T-cell (primary cell): Measurements from ENCODE around the gene NPHS1. TPM values are rescaled to one million over a fixed set of nuclear protein-coding genes. Genes with fewer than 3 reads are reported as not detected.

Experiments
- ATAC-seq, 4 experiments: fragments of 200-7000 bp in 3 of 4; fragments of 150-1000 bp in 1 of 4; cut with Tn5 transposase; replicated peaks in 1 of 4; 1 replicate in 3 of 4; 2 replicates in 1 of 4; pipeline ENCODE4 v1.10.0; 2021; ENCODE audit warnings: moderate library complexity in 3 of 4, mild to moderate bottlenecking in 2 of 4, moderate number of reproducible peaks in 1 of 4
- CTCF ChIA-PET, 2 donors: fragments of 300-600 bp; sonication (Branson Sonifier 250); formaldehyde crosslinking; loops; one replicate each; lab custom pipeline; 2022; ENCODE audit warnings: antibody characterized with exemption in 2 of 2; lab: Charles Lee
- POLR2A ChIA-PET, 2 donors: fragments of 300-600 bp; sonication (Branson Sonifier 250); formaldehyde crosslinking; loops; one replicate each; lab custom pipeline; 2022; ENCODE audit warnings: antibody characterized with exemption in 2 of 2; lab: Charles Lee
- DNase-seq, 35 experiments: peaks; one replicate each; pipeline versions ENCODE4 v3.0.0 to v3.0.0-alpha.2; 2013 to 2023
- H3K27ac ChIP-seq: one replicate; pipeline ENCODE4 v1.5.1; 2013; ENCODE audit warnings: low read length
- H3K27me3 ChIP-seq, 2 experiments: replicated peaks in 1 of 2; 1 replicate in 1 of 2; 2 replicates in 1 of 2; pipeline versions ENCODE4 v1.6.1 to v1.7.0; 2013; ENCODE audit warnings: low read length in 1 of 2, mixed read lengths in 1 of 2; ENCODE audit not compliant: control insufficient read depth in 2 of 2, insufficient read depth in 2 of 2; ENCODE audit errors: extremely low read depth in 1 of 2
- H3K36me3 ChIP-seq, 2 donors: 1 replicate in 1 of 2; 2 replicates in 1 of 2; pipeline versions ENCODE4 v1.6.1 to v1.7.0; 2013; ENCODE audit warnings: low read length in 1 of 2; ENCODE audit not compliant: control insufficient read depth in 2 of 2, insufficient read depth in 1 of 2; ENCODE audit errors: extremely low read depth in 1 of 2
- H3K4me1 ChIP-seq, 2 experiments: 1 replicate in 1 of 2; 2 replicates in 1 of 2; pipeline versions ENCODE4 v1.6.1 to v1.7.0; 2013; ENCODE audit warnings: low read length in 2 of 2, mixed read lengths in 1 of 2; ENCODE audit not compliant: insufficient read depth in 2 of 2, control insufficient read depth in 1 of 2; ENCODE audit errors: extremely low read depth in 1 of 2
- H3K4me3 ChIP-seq, 2 donors: 1 replicate in 1 of 2; 2 replicates in 1 of 2; pipeline versions ENCODE4 v1.5.1 to v1.7.0; 2013; ENCODE audit warnings: mild to moderate bottlenecking in 2 of 2, low read length in 1 of 2, moderate library complexity in 1 of 2; ENCODE audit not compliant: control insufficient read depth in 1 of 2; ENCODE audit errors: extremely low read depth in 1 of 2
- H3K9me3 ChIP-seq: 2 replicates; pipeline ENCODE4 v1.7.0; 2013
- H3K27ac Mint-ChIP-seq, 2 donors: one replicate each; pipeline ENCODE4 v1.8.0; 2020 to 2021; ENCODE audit warnings: mild to moderate bottlenecking in 2 of 2, mixed read lengths in 2 of 2
- H3K27me3 Mint-ChIP-seq, 2 donors: one replicate each; pipeline ENCODE4 v1.8.0; 2021 to 2022; ENCODE audit warnings: mixed read lengths in 2 of 2
- H3K36me3 Mint-ChIP-seq: one replicate; pipeline ENCODE4 v1.8.0; 2021; ENCODE audit warnings: mixed read lengths
- H3K4me1 Mint-ChIP-seq, 3 donors: one replicate each; pipeline ENCODE4 v1.8.0; 2020 to 2022; ENCODE audit warnings: mixed read lengths in 3 of 3, mild to moderate bottlenecking in 1 of 3
- H3K4me3 Mint-ChIP-seq, 3 donors: one replicate each; pipeline ENCODE4 v1.8.0; 2020 to 2022; ENCODE audit warnings: mild to moderate bottlenecking in 3 of 3, mixed read lengths in 3 of 3, moderate library complexity in 3 of 3
- H3K9me3 Mint-ChIP-seq, 3 donors: one replicate each; pipeline ENCODE4 v1.8.0; 2020 to 2022; ENCODE audit warnings: mixed read lengths in 3 of 3
- WGBS: methylation state at CpG from one replicate; pipeline ENCODE4 v1.1.5; 2013; ENCODE audit warnings: missing lambda C conversion rate; ENCODE audit not compliant: insufficient coverage; 5-methylcytosine and 5-hydroxymethylcytosine counted together
- total RNA-seq, 35 experiments: library from RNA in 6 of 35; stranded (reverse) in 6 of 35; fragments of 120-200 nt in 1 of 35; gene quantifications; one replicate each; pipeline versions ENCODE4 v1.2.1 to v1.2.4 and lab custom pipeline; 2013 to 2026

Gene NPHS1
- total RNA-seq, 5 donors from 2014 or later (not counting 1 experiment from before 2014, with no cell fraction given), result 0.06 to 0.33 TPM; not detected in 3

DNA sequence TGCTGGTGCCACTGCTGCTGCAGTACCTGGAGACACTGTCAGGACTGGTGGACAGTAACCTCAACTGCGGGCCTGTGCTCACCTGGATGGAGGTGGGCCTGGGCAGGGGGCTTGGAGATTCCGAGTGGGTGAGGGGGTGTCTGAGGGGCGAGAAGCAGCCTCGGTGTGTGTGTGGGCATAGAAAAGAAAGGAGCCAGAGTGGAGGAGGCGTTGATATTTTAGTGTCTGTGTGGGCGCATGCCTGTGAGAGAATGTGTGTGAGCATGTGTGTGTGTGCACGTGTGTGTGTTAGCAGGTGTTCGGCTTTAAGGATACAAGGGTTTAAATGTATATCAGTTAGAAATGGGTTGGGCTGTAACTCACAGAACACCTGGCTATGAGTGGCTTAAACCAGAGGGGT, 73.3 kb downstream of the NPHS1 start:
- H3K36me3 ChIP-seq, result peaks cover 0 to 3% of the 10 kb centered on the region in 2 donors
- peaks cover 4 to 19% of the 10 kb centered on the region in 2 experiments for H3K4me1 ChIP-seq
- no peaks in the 10 kb centered on the region for H3K9me3 Mint-ChIP-seq
- no peak overlapping the region for H3K27ac ChIP-seq
- no peak for ATAC-seq
- H3K27me3 Mint-ChIP-seq, result no peaks in the 10 kb centered on the region
- DNase-seq, result no peak
- H3K4me1 Mint-ChIP-seq, result peaks cover 6 to 20% (median 20%) of the 10 kb centered on the region in 3 donors
- H3K9me3 ChIP-seq, result no peaks in the 10 kb centered on the region
- 83% methylated on average over 8 of the region's 8 CpGs for WGBS
- H3K27me3 ChIP-seq, result no peaks in the 10 kb centered on the region
- no peak overlapping the region for H3K27ac Mint-ChIP-seq
- no peak overlapping the region for H3K4me3 Mint-ChIP-seq
- POLR2A ChIA-PET, result no interaction called here
- H3K4me3 ChIP-seq, result no peak overlapping the region
- CTCF ChIA-PET, result no interaction called here
- peaks cover 10% of the 10 kb centered on the region for H3K36me3 Mint-ChIP-seq

GRCh38 chr19:35777961-35778360, 74.3 kb downstream of the NPHS1 start:
- H3K36me3 ChIP-seq, result peaks cover 0 to 3% of the 10 kb centered on the region in 2 donors
- ChIA-PET CTCF (no interaction called here), POLR2A (interaction anchor here in 1 of 2 donors (0.6 kb wide), 1 partner anchor 15 kb away, joined by 4 read pairs; no protein-coding TSS in a partner anchor)
- no peak for DNase-seq
- H3K9me3 Mint-ChIP-seq, result no peaks in the 10 kb centered on the region
- 83% methylated on average over 7 of the region's 7 CpGs for WGBS
- peak overlapping the region in 2 of 3 donors; percentile 8 to 43 for H3K4me3 Mint-ChIP-seq
- no peaks in the 10 kb centered on the region for H3K27me3 Mint-ChIP-seq
- H3K4me3 ChIP-seq, result no peak overlapping the region
- no peaks in the 10 kb centered on the region for H3K27me3 ChIP-seq
- H3K27ac Mint-ChIP-seq, result no peak overlapping the region
- no peak overlapping the region for H3K27ac ChIP-seq
- no peaks in the 10 kb centered on the region for H3K9me3 ChIP-seq
- H3K4me1 Mint-ChIP-seq, result peaks cover 6 to 20% (median 20%) of the 10 kb centered on the region in 3 donors
- H3K36me3 Mint-ChIP-seq, result peaks cover 10% of the 10 kb centered on the region
- H3K4me1 ChIP-seq, result peaks cover 4 to 19% of the 10 kb centered on the region in 2 experiments
- no peak for ATAC-seq

DNA sequence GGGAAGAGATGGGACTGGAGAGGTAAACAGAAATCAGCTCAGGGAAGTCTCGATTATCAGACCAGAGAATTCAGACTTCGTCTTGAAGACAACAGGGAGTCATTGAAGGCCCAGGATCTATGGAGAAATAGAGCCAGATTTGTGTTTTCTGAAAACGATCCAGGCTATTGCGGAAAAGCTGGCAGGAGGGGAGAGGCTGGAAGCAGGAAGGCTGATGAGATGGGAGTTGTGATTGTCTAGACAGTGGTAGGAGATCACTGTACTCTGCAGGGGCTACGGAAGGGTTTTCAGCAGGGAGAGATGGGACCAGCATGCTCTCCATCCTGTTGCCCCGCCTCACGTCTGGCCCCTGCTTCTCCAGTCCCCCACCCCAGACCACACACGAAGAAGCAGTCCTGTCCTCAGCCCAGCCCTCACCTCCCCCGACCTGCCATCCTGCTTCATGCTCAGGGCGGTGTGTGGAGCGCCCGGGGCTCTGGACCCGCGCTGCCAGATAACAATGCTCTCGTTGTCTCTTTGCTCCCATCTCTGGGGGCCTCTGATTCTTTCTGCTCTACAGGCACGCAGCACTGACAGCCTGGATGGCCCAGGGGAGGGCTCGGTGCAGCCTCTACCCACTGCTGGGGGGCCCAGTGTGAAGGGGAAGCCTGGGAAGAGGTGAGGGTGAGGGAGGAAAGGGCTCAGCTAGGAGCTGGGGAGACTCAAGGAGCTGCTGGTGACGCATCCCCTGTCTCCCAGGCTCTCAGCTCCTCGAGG, 75.0 kb downstream of the NPHS1 start:
- Mint-ChIP-seq H3K27me3 (no peaks in the 10 kb centered on the region), H3K4me1 (peaks cover 6 to 20% (median 20%) of the 10 kb centered on the region in 3 donors), H3K27ac (peak overlapping the region in 1 of 2 donors; percentile 45), H3K9me3 (no peaks in the 10 kb centered on the region), H3K4me3 (peak overlapping the region; percentile 62 to 88 (median 72)), H3K36me3 (peaks cover 10% of the 10 kb centered on the region)
- POLR2A ChIA-PET, result interaction anchor here in 1 of 2 donors (0.6 kb wide), 1 partner anchor 14 kb away, joined by 4 read pairs; no protein-coding TSS in a partner anchor
- Histone ChIP-seq H3K9me3 (no peaks in the 10 kb centered on the region), H3K27ac (no peak overlapping the region), H3K4me3 (no peak overlapping the region), H3K36me3 (peaks cover 0 to 3% of the 10 kb centered on the region in 2 donors), H3K27me3 (no peaks in the 10 kb centered on the region), H3K4me1 (peaks cover 4 to 19% of the 10 kb centered on the region in 2 experiments)
- DNase-seq (no peak), ATAC-seq (no peak)
- CTCF ChIA-PET, result no interaction called here
- 90% methylated on average over 18 of the region's 19 CpGs for WGBS

DNA sequence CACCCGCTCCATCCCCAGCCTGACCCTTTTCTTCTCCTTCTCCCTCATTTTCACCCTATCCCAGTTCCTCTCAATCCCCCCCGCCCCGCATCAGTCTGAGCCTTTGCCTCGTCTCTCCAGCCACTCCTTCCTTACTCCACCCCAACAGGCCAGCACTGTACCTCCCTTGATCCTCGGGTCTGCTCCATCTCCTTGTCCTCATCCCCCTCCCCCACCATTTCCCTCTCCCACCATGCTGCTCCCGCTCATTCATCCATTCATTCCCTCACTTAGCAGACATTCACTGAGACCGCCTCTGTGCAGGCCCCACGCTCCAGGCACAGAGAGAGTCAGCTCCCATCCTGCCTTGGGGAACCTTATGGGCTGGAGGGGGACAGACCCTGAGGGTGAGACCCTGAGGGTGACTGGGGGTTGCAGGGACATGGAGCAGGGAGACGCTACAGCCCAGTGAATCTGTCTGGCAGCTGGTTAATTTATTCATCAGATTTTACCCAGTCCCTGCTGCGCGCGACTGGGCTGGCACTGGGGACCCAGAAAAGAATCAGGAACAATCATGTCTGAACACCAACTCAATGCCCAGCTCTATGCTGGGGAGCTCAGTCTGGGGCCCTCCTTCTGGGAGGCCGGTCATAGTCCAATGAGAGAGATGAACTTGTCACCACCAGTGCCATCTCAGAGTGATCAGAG, 76.1 kb downstream of the NPHS1 start:
- no peak overlapping the region for H3K27ac Mint-ChIP-seq
- POLR2A ChIA-PET, result no interaction called here
- H3K9me3 ChIP-seq, result no peaks in the 10 kb centered on the region
- H3K27me3 ChIP-seq, result no peaks in the 10 kb centered on the region
- CTCF ChIA-PET, result no interaction called here
- no peak overlapping the region for H3K27ac ChIP-seq
- no peaks in the 10 kb centered on the region for H3K27me3 Mint-ChIP-seq
- peaks cover 4 to 19% of the 10 kb centered on the region in 2 experiments for H3K4me1 ChIP-seq
- 73% methylated on average over 11 of the region's 13 CpGs for WGBS
- no peak for DNase-seq
- H3K4me3 ChIP-seq, result peak overlapping the region in 1 of 2 donors; percentile 62
- peaks cover 0 to 3% of the 10 kb centered on the region in 2 donors for H3K36me3 ChIP-seq
- peaks cover 6 to 20% (median 20%) of the 10 kb centered on the region in 3 donors for H3K4me1 Mint-ChIP-seq
- H3K36me3 Mint-ChIP-seq, result peaks cover 6% of the 10 kb centered on the region
- H3K4me3 Mint-ChIP-seq, result peak overlapping the region; percentile 62 to 88 (median 72)
- no peaks in the 10 kb centered on the region for H3K9me3 Mint-ChIP-seq
- no peak for ATAC-seq

Other genes with a start within 250 kb of the NPHS1 start
- gene HAUS5, start 239.8 kb downstream of the NPHS1 start, total RNA-seq, result 10 to 100 TPM; 25.5 to 34.1 (median 29.3) TPM
- gene RBM42, start 223.5 kb downstream of the NPHS1 start, total RNA-seq, result 10 to 100 TPM; 37.6 to 74.0 (median 68.4) TPM
- 1 to 10 TPM in 2 of 5 donors, under 1 TPM in 2, not detected in 1; 0.67 to 2.1 (median 1.1) TPM for gene ETV2, start 210.8 kb downstream of the NPHS1 start, total RNA-seq
- 100 to 1,000 TPM; 199 to 248 (median 225) TPM for gene COX6B1, start 204.2 kb downstream of the NPHS1 start, total RNA-seq
- under 1 TPM in 4 of 5 donors, not detected in 1; 0.20 to 0.56 (median 0.38) TPM for gene UPK1A, start 186.0 kb downstream of the NPHS1 start, total RNA-seq
- gene ZBTB32, start 147.9 kb downstream of the NPHS1 start, total RNA-seq, result 1 to 10 TPM; 1.2 to 4.1 (median 2.0) TPM
- 100 to 1,000 TPM in 1 of 5 donors, 10 to 100 TPM in 4; 76.4 to 107 (median 92.5) TPM for gene KMT2B, start 134.5 kb downstream of the NPHS1 start, total RNA-seq
- 100 to 1,000 TPM in 2 of 5 donors, 10 to 100 TPM in 3; 54.7 to 123 (median 98.1) TPM for gene IGFLR1, start 110.1 kb downstream of the NPHS1 start, total RNA-seq
- 10 to 100 TPM; 40.2 to 74.1 (median 49.3) TPM for gene U2AF1L4, start 107.1 kb downstream of the NPHS1 start, total RNA-seq
- 10 to 100 TPM; 21.2 to 33.5 (median 24.5) TPM for gene PSENEN, start 106.9 kb downstream of the NPHS1 start, total RNA-seq
- gene LIN37, start 103.9 kb downstream of the NPHS1 start, total RNA-seq, result 10 to 100 TPM; 11.8 to 23.6 (median 22.8) TPM
- gene HSPB6, start 95.5 kb downstream of the NPHS1 start, total RNA-seq, result under 1 TPM in 3 of 5 donors, not detected in 2; 0.44 to 0.69 (median 0.51) TPM
- gene PROSER3, start 94.3 kb downstream of the NPHS1 start, total RNA-seq, result 10 to 100 TPM; 31.3 to 52.1 (median 47.8) TPM
- gene ARHGAP33, start 76.9 kb downstream of the NPHS1 start, total RNA-seq, result 10 to 100 TPM; 19.7 to 38.5 (median 22.8) TPM
- gene PRODH2, start 39.7 kb downstream of the NPHS1 start, total RNA-seq, result not detected
- gene KIRREL2, start 4.4 kb upstream of the NPHS1 start, total RNA-seq, result under 1 TPM; 0.16 to 0.28 (median 0.25) TPM
- gene APLP1, start 16.1 kb upstream of the NPHS1 start, total RNA-seq, result 1 to 10 TPM in 1 of 5 donors, under 1 TPM in 3, not detected in 1; 0.15 to 1.3 (median 0.33) TPM
- gene NFKBID, start 48.0 kb upstream of the NPHS1 start, total RNA-seq, result 10 to 100 TPM; 45.1 to 78.3 (median 51.4) TPM
- gene HCST, start 50.0 kb upstream of the NPHS1 start, total RNA-seq, result 100 to 1,000 TPM in 2 of 5 donors, 10 to 100 TPM in 3; 60.1 to 165 (median 77.2) TPM
- gene TYROBP, start 55.8 kb upstream of the NPHS1 start, total RNA-seq, result 1 to 10 TPM; 2.3 to 7.0 (median 2.9) TPM
- gene LRFN3, start 83.9 kb upstream of the NPHS1 start, total RNA-seq, result 10 to 100 TPM in 4 of 5 donors, 1 to 10 TPM in 1; 9.2 to 20.8 (median 15.3) TPM
- gene SDHAF1, start 142.7 kb upstream of the NPHS1 start, total RNA-seq, result 10 to 100 TPM; 10.2 to 30.5 (median 27.3) TPM
- 1 to 10 TPM; 3.2 to 4.4 (median 3.7) TPM for gene SYNE4, start 156.3 kb upstream of the NPHS1 start, total RNA-seq
- gene ALKBH6, start 161.7 kb upstream of the NPHS1 start, total RNA-seq, result 10 to 100 TPM; 42.6 to 61.4 (median 51.2) TPM
- 1 to 10 TPM; 1.4 to 6.2 (median 2.6) TPM for gene CLIP3, start 180.4 kb upstream of the NPHS1 start, total RNA-seq
- 1 to 10 TPM; 2.6 to 8.0 (median 4.7) TPM for gene THAP8, start 201.8 kb upstream of the NPHS1 start, total RNA-seq
- gene WDR62, start 202.4 kb upstream of the NPHS1 start, total RNA-seq, result 1 to 10 TPM; 1.3 to 3.3 (median 2.2) TPM